GM10266 (cell line): Measurements from ENCODE around the gene NR6A1.
A peak's percentile ranks its signal among the peaks of the same experiment; 100 is the strongest.

Experiments used
- DNase-seq: peaks from one replicate; pipeline ENCODE4 v3.0.0; 2012; ENCODE audit errors: extremely low spot score
- CTCF ChIP-seq: IDR thresholded peaks from 2 replicates; pipeline ENCODE4 v1.5.1; 2012; ENCODE audit warnings: mild to moderate bottlenecking, low read depth; ENCODE audit not compliant: control insufficient read depth, insufficient read depth; ENCODE audit errors: missing control alignments

NR6A1 gene

GRCh38 chr9:124558777-124559470 lies 212.2 kb downstream of the NR6A1 start:
- no peak for TF ChIP-seq CTCF
- DNase-seq, result no peak

- no peak for TF ChIP-seq CTCF
- no peak for DNase-seq
These were observed 213.2 kb downstream of the NR6A1 start for GRCh38 chr9:124557895-124558294.

- no peak for TF ChIP-seq CTCF
- no peak for DNase-seq
These were observed 216.1 kb downstream of the NR6A1 start for GRCh38 chr9:124555043-124555442.

- no peak for DNase-seq
- TF ChIP-seq CTCF, result no peak
These were observed 217.4 kb downstream of the NR6A1 start for GRCh38 chr9:124553738-124554137.

- TF ChIP-seq CTCF, result no peak
- DNase-seq, result no peak
These were observed 218.9 kb downstream of the NR6A1 start for GRCh38 chr9:124552273-124552605.

- DNase-seq, result peak; percentile 53
- peak; percentile 58 for TF ChIP-seq CTCF
These were observed 219.4 kb downstream of the NR6A1 start for GRCh38 chr9:124551472-124552272.

- no peak for DNase-seq
- TF ChIP-seq CTCF, result no peak
These were observed 221.0 kb downstream of the NR6A1 start for GRCh38 chr9:124550072-124550471.
